ENCODE measurements around the gene WDR13. TPM values are rescaled to one million over a fixed set of nuclear protein-coding genes. Genes with fewer than 3 reads are reported as not detected.

Gene WDR13
- total RNA-seq, 4 donors from 2014 or later = 71.1 to 105 (median 93.2) TPM

- Histone ChIP-seq H3K9me3 (no peaks in the 10 kb centered on the region), H3K4me3 (no peak overlapping the region), H3K4me1 (no peaks in the 10 kb centered on the region), H3K27me3 (no peaks in the 10 kb centered on the region), H3K27ac (no peak overlapping the region), H3K36me3 (peaks cover 41% of the 10 kb centered on the region)
- DNase-seq (ENCODE audit: low spot score in 2 of 2) = no peak
- TF ChIP-seq POLR2AphosphoS5 (IDR thresholded peaks at IDR 0.05) = no peak
- TF ChIP-seq POLR2A (IDR thresholded peaks at IDR 0.05) = no peak
- TF ChIP-seq EP300 (IDR thresholded peaks at IDR 0.05) = no peak
- no peak for TF ChIP-seq CTCF (IDR thresholded peaks at IDR 0.05)
- 75% methylated on average over 4 of the region's 16 CpGs for WGBS
Observed at GRCh38 chrX:48604701-48605100, 7.4 kb downstream of the WDR13 start.

GRCh38 chrX:48606091-48606490, 8.8 kb downstream of the WDR13 start:
- 64% methylated on average over 4 of the region's 6 CpGs for WGBS

DNA sequence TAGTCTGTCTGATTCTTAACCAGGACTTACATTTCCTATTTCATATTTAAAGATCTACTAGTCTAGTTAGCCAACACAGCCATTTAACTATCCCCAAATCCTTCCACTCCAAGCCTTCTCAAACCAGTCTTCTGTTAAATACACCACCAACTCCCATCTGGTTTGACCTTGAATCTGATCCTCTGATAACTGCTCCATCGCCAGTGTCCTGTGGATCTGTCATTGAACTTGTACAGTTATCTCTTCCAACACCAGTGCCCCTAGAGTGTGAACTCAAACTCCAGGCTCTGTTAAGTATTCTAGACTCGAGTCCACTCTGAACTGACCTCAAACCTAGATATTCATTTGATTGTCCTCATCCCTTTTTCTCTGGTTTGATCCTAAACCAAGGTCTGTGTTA, 14.4 kb downstream of the WDR13 start:
- no peak for TF ChIP-seq CTCF (IDR thresholded peaks at IDR 0.05)
- TF ChIP-seq POLR2A (IDR thresholded peaks at IDR 0.05) = no peak
- no peak for TF ChIP-seq POLR2AphosphoS5 (IDR thresholded peaks at IDR 0.05)
- TF ChIP-seq EP300 (IDR thresholded peaks at IDR 0.05) = no peak
- WGBS = 65% methylated on average over 2 of the region's 2 CpGs

More at GRCh38 chrX:48606091-48606490, 8.8 kb downstream of the WDR13 start:
- Histone ChIP-seq H3K36me3 (peaks cover 31% of the 10 kb centered on the region), H3K4me1 (no peaks in the 10 kb centered on the region), H3K27ac (no peak overlapping the region), H3K9me3 (no peaks in the 10 kb centered on the region), H3K4me3 (no peak overlapping the region), H3K27me3 (no peaks in the 10 kb centered on the region)
- TF ChIP-seq POLR2AphosphoS5 (IDR thresholded peaks at IDR 0.05) (no peak), EP300 (IDR thresholded peaks at IDR 0.05) (no peak), CTCF (IDR thresholded peaks at IDR 0.05) (no peak), POLR2A (IDR thresholded peaks at IDR 0.05) (no peak)
- no peak for DNase-seq (ENCODE audit: low spot score in 2 of 2)

GRCh38 chrX:48613502-48614160, 16.3 kb downstream of the WDR13 start:
- no peak for TF ChIP-seq POLR2A (IDR thresholded peaks at IDR 0.05)
- TF ChIP-seq POLR2AphosphoS5 (IDR thresholded peaks at IDR 0.05) = no peak
- no peak for TF ChIP-seq EP300 (IDR thresholded peaks at IDR 0.05)
- no peak for TF ChIP-seq CTCF (IDR thresholded peaks at IDR 0.05)
- no peak for DNase-seq (ENCODE audit: low spot score in 2 of 2)
- Histone ChIP-seq H3K9me3 (no peaks in the 10 kb centered on the region), H3K27ac (no peak overlapping the region), H3K27me3 (no peaks in the 10 kb centered on the region), H3K36me3 (no peaks in the 10 kb centered on the region), H3K4me1 (no peaks in the 10 kb centered on the region), H3K4me3 (no peak overlapping the region)
- 79% methylated on average over 6 of the region's 6 CpGs for WGBS

More for the DNA sequence above, 14.4 kb downstream of the WDR13 start:
- no peak overlapping the region for H3K27ac ChIP-seq
- H3K4me1 ChIP-seq = no peaks in the 10 kb centered on the region
- H3K36me3 ChIP-seq = no peaks in the 10 kb centered on the region
- no peaks in the 10 kb centered on the region for H3K27me3 ChIP-seq
- H3K4me3 ChIP-seq = no peak overlapping the region
- no peak for DNase-seq (ENCODE audit: low spot score in 2 of 2)
- H3K9me3 ChIP-seq = no peaks in the 10 kb centered on the region

- Histone ChIP-seq H3K4me1 (no peaks in the 10 kb centered on the region), H3K9me3 (no peaks in the 10 kb centered on the region), H3K36me3 (no peaks in the 10 kb centered on the region), H3K27me3 (no peaks in the 10 kb centered on the region), H3K4me3 (no peak overlapping the region), H3K27ac (no peak overlapping the region)
- TF ChIP-seq CTCF (IDR thresholded peaks at IDR 0.05) (no peak), POLR2AphosphoS5 (IDR thresholded peaks at IDR 0.05) (no peak), EP300 (IDR thresholded peaks at IDR 0.05) (no peak), POLR2A (IDR thresholded peaks at IDR 0.05) (no peak)
- 60% methylated on average over 4 of the region's 5 CpGs for WGBS
- no peak for DNase-seq (ENCODE audit: low spot score in 2 of 2)
Observed at GRCh38 chrX:48616576-48616975, 19.3 kb downstream of the WDR13 start.
